Activated naive CD8-positive, alpha-beta T cell treated with anti-CD3 and anti-CD28 coated beads, Interleukin-2, amount 10 ng/mL, durations not matched to agents 7 days and 5 days (primary cell): Measurements from ENCODE around the gene COPZ2. TPM values are rescaled to one million over a fixed set of nuclear protein-coding genes. Genes with fewer than 3 reads are reported as not detected.
"Not testable (repeated sequence)": the region's sequence is repeated elsewhere in the genome, so short reads cannot be mapped to it uniquely, and the experiment has no call there.

Experiments used
- ATAC-seq: fragments of 150-1000 bp; cut with Tn5 transposase; one replicate; pipeline ENCODE4 v1.10.0; 2021; ENCODE audit warnings: low read depth, moderate library complexity
- POLR2A ChIA-PET: fragments of 350-600 bp; sonication (Branson Sonifier 250); formaldehyde crosslinking; loops from one replicate; lab custom pipeline; 2021; ENCODE audit warnings: antibody characterized with exemption; lab: Charles Lee
- DNase-seq: peaks from one replicate; pipeline ENCODE4 v3.0.0; 2021
- H3K27ac Mint-ChIP-seq: one replicate; pipeline ENCODE4 v1.8.0; 2022; ENCODE audit warnings: mild to moderate bottlenecking, mixed read lengths
- H3K27me3 Mint-ChIP-seq: one replicate; pipeline ENCODE4 v1.8.0; 2022; ENCODE audit warnings: mild to moderate bottlenecking, moderate library complexity, mixed read lengths
- H3K36me3 Mint-ChIP-seq: one replicate; pipeline ENCODE4 v1.8.0; 2021; ENCODE audit warnings: mild to moderate bottlenecking, mixed read lengths
- H3K4me1 Mint-ChIP-seq: one replicate; pipeline ENCODE4 v1.8.0; 2021; ENCODE audit warnings: mixed read lengths
- H3K4me3 Mint-ChIP-seq: one replicate; pipeline ENCODE4 v1.8.0; 2022; ENCODE audit warnings: mild to moderate bottlenecking, moderate library complexity, mixed read lengths
- H3K9me3 Mint-ChIP-seq: one replicate; pipeline ENCODE4 v1.8.0; 2021; ENCODE audit warnings: mixed read lengths
- total RNA-seq, 2 experiments: library from RNA; stranded (reverse); gene quantifications; one replicate each; pipeline ENCODE4 v1.2.3, GENCODE V29; 2021

COPZ2 gene, protein sequence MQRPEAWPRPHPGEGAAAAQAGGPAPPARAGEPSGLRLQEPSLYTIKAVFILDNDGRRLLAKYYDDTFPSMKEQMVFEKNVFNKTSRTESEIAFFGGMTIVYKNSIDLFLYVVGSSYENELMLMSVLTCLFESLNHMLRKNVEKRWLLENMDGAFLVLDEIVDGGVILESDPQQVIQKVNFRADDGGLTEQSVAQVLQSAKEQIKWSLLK
- 1 to 10 TPM; 6.1 to 8.8 TPM for total RNA-seq

GRCh38 chr17:48037036-48037837 lies at the start of gene COPZ2:
COPZ2 (minus strand) TSS chr17:48037797; CDS start chr17:48037777, 20 bp downstream.
- Mint-ChIP-seq H3K4me3 (peak within 1 kb of the TSS; percentile 94), H3K27ac (peak within 1 kb of the TSS; percentile 80), H3K27me3 (peaks cover 29% of the 10 kb centered on the region), H3K4me1 (peaks cover 13% of the 10 kb centered on the region), H3K9me3 (no peaks in the 10 kb centered on the region), H3K36me3 (peaks cover 2% of the 10 kb centered on the region)
- POLR2A ChIA-PET, result interaction anchor here (1.0 to 3.4 kb wide), 2 partner anchors 10 to 11 kb away, joined by 3 to 20 read pairs; partner anchors contain the start of gene NFE2L1
- ATAC-seq, result peak; percentile 91
- peak; percentile 72 for DNase-seq

DNA sequence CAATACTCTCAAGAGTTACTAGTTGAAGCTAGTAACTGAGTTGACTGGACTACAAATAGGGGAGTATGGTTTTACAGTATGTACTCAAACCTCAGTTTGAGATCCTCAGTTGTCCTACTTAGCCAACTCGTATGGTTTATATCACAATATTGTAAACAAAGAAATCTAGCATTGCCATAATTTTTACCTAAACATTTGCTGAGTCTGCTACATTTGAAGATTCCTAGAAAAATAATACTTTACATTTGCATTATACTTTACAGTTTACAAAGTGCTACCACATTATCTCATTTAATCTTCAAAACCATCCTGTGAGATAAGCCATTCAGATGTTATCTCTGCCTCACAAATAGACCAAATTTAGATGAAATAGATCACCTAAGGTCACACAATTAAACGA lies 47.3 kb upstream of the COPZ2 start:
- ATAC-seq, result no peak
- Mint-ChIP-seq H3K4me3 (no peak overlapping the region), H3K36me3 (no peaks in the 10 kb centered on the region), H3K9me3 (no peaks in the 10 kb centered on the region), H3K4me1 (peaks cover 6% of the 10 kb centered on the region), H3K27ac (no peak overlapping the region), H3K27me3 (no peaks in the 10 kb centered on the region)
- no peak for DNase-seq
- POLR2A ChIA-PET, result interaction anchor here (0.7 to 1.4 kb wide), 2 partner anchors 28 to 40 kb away, joined by 3 read pairs; no protein-coding TSS in a partner anchor

- DNase-seq (no peak), ATAC-seq (no peak)
- POLR2A ChIA-PET, result interaction anchor here (0.6 to 1.7 kb wide), 5 partner anchors 8 to 628 kb away, joined by 3 to 5 read pairs (median 3); no protein-coding TSS in a partner anchor
- Mint-ChIP-seq H3K27me3 (no peaks in the 10 kb centered on the region), H3K4me3 (no peak overlapping the region), H3K9me3 (no peaks in the 10 kb centered on the region), H3K36me3 (peaks cover under 1% of the 10 kb centered on the region), H3K27ac (no peak overlapping the region), H3K4me1 (peaks cover 6% of the 10 kb centered on the region)
These were observed 44.3 kb upstream of the COPZ2 start for GRCh38 chr17:48081858-48082257.

- not testable (repeated sequence) for H3K36me3 Mint-ChIP-seq, H3K4me3 Mint-ChIP-seq, H3K27me3 Mint-ChIP-seq, H3K9me3 Mint-ChIP-seq, ATAC-seq, H3K4me1 Mint-ChIP-seq, DNase-seq, H3K27ac Mint-ChIP-seq
- POLR2A ChIA-PET, result interaction anchor here (0.7 kb wide), 1 partner anchor 31 kb away, joined by 3 read pairs; no protein-coding TSS in a partner anchor
These were observed 39.6 kb upstream of the COPZ2 start for GRCh38 chr17:48077152-48077551.

- H3K4me1 Mint-ChIP-seq, result no peaks in the 10 kb centered on the region
- DNase-seq (peak; percentile 50), ATAC-seq (peak; percentile 65)
- peaks cover 4% of the 10 kb centered on the region for H3K36me3 Mint-ChIP-seq
- POLR2A ChIA-PET, result interaction anchor here (1.2 to 1.9 kb wide), 3 partner anchors 47 to 104 kb away, joined by 3 to 6 read pairs (median 4); partner anchors contain the start of gene CDK5RAP3
- H3K27ac Mint-ChIP-seq, result no peak overlapping the region
- no peaks in the 10 kb centered on the region for H3K9me3 Mint-ChIP-seq
- H3K4me3 Mint-ChIP-seq, result no peak overlapping the region
- no peaks in the 10 kb centered on the region for H3K27me3 Mint-ChIP-seq
These were observed 36.9 kb upstream of the COPZ2 start for GRCh38 chr17:48074322-48075081.

GRCh38 chr17:48073566-48074094 lies 36.0 kb upstream of the COPZ2 start:
- H3K27me3 Mint-ChIP-seq, H3K4me3 Mint-ChIP-seq, ATAC-seq, H3K9me3 Mint-ChIP-seq, H3K36me3 Mint-ChIP-seq, H3K4me1 Mint-ChIP-seq, H3K27ac Mint-ChIP-seq, DNase-seq: not testable (repeated sequence)
- POLR2A ChIA-PET, result interaction anchor here (1.0 to 1.9 kb wide), 4 partner anchors 18 to 103 kb away, joined by 3 to 6 read pairs (median 4); partner anchors contain the start of gene CDK5RAP3

DNA sequence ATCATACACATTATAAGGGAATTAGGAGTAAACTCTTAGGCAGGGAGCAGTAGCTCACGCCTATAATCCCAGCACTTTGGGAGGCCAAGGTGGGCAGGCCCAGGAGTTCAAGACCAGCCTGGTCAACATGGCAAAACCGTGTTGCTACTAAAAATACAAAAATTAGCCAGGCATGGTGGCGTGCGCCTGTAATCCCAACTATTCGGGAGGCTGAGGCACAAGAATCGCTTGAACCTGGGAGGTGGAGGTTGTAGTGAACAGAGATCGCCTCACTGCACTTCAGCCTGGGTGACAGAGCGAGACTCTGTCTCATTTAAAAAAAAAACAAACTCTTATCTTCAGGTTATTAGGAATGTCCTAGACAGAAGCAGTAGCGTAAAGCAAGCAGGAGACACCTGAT lies 35.2 kb upstream of the COPZ2 start:
- not testable (repeated sequence) for H3K36me3 Mint-ChIP-seq, DNase-seq, H3K27ac Mint-ChIP-seq, H3K4me1 Mint-ChIP-seq, H3K9me3 Mint-ChIP-seq, ATAC-seq, H3K4me3 Mint-ChIP-seq, H3K27me3 Mint-ChIP-seq
- POLR2A ChIA-PET, result interaction anchor here (1.9 kb wide), 1 partner anchor 46 kb away, joined by 6 read pairs; no protein-coding TSS in a partner anchor

GRCh38 chr17:48071654-48072053 lies 34.1 kb upstream of the COPZ2 start:
- Mint-ChIP-seq H3K9me3 (no peaks in the 10 kb centered on the region), H3K36me3 (peaks cover 2% of the 10 kb centered on the region), H3K4me1 (no peaks in the 10 kb centered on the region), H3K4me3 (no peak overlapping the region), H3K27ac (no peak overlapping the region), H3K27me3 (no peaks in the 10 kb centered on the region)
- POLR2A ChIA-PET, result interaction anchor here (0.7 kb wide), 1 partner anchor 60 kb away, joined by 5 read pairs; no protein-coding TSS in a partner anchor
- no peak for DNase-seq
- no peak for ATAC-seq

GRCh38 chr17:48070195-48070594 lies 32.6 kb upstream of the COPZ2 start:
- H3K27ac Mint-ChIP-seq, result no peak overlapping the region
- no peak overlapping the region for H3K4me3 Mint-ChIP-seq
- no peaks in the 10 kb centered on the region for H3K4me1 Mint-ChIP-seq
- peaks cover 3% of the 10 kb centered on the region for H3K36me3 Mint-ChIP-seq
- no peaks in the 10 kb centered on the region for H3K9me3 Mint-ChIP-seq
- POLR2A ChIA-PET, result no interaction called here
- DNase-seq (no peak), ATAC-seq (no peak)
- no peaks in the 10 kb centered on the region for H3K27me3 Mint-ChIP-seq

DNA sequence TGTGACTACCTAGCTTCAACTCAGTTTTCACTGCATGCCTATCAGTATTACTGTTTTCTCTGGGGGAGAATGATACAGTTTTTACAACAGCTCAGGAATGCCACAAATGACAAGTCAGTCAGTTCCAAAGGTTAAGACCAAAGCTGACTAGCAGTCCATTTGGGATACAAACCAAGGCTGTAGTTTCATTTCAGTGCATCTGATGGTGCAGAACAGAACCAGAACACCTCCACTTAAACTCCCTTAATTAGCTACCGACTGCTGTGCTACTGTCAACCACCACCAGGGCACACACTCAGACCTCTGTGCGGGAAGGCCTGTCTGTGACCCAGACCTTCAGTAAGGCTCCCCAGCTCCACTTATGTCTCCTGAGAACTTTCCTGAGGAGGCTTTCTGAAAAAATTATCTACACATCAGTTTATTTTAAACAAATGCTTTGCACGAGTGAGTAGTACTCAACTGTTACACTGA lies 30.9 kb upstream of the COPZ2 start:
- no peak for ATAC-seq
- peaks cover 6% of the 10 kb centered on the region for H3K36me3 Mint-ChIP-seq
- no peaks in the 10 kb centered on the region for H3K9me3 Mint-ChIP-seq
- H3K4me3 Mint-ChIP-seq, result no peak overlapping the region
- H3K4me1 Mint-ChIP-seq, result peaks cover 1% of the 10 kb centered on the region
- DNase-seq, result no peak
- no peaks in the 10 kb centered on the region for H3K27me3 Mint-ChIP-seq
- no peak overlapping the region for H3K27ac Mint-ChIP-seq
- POLR2A ChIA-PET, result interaction anchor here (0.8 kb wide), 2 partner anchors 10 to 19 kb away, joined by 3 read pairs; no protein-coding TSS in a partner anchor

- H3K27ac Mint-ChIP-seq, H3K36me3 Mint-ChIP-seq, H3K4me3 Mint-ChIP-seq, DNase-seq, H3K9me3 Mint-ChIP-seq, H3K4me1 Mint-ChIP-seq, H3K27me3 Mint-ChIP-seq, ATAC-seq: not testable (repeated sequence)
- POLR2A ChIA-PET, result interaction anchor here (0.8 to 2.7 kb wide), 2 partner anchors 9 to 19 kb away, joined by 3 to 8 read pairs; partner anchors contain the start of gene NFE2L1
These were observed 30.2 kb upstream of the COPZ2 start for GRCh38 chr17:48067808-48068207.

DNA sequence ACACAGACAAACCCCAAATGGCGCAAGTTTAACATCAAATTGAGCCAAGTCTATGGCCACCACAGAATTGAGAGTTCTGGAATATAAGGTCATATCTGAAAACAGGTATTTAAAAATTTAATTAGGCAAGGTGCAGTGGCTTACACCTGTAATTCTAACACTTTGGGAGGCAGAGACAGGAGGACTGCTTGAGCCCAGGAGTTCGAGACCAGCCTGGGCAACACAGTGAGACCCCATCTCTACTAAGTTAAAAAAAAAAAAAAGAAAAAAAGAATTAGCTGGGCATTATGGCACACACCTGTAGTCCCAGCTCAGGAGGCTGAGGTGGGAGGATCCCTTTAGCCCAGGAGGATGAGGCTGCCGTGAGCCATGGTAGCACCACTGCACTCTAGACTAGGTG lies 29.6 kb upstream of the COPZ2 start:
- DNase-seq (no peak), ATAC-seq (no peak)
- Mint-ChIP-seq H3K27me3 (no peaks in the 10 kb centered on the region), H3K27ac (no peak overlapping the region), H3K4me3 (no peak overlapping the region), H3K9me3 (no peaks in the 10 kb centered on the region), H3K36me3 (peaks cover 8% of the 10 kb centered on the region), H3K4me1 (peaks cover 1% of the 10 kb centered on the region)
- POLR2A ChIA-PET, result interaction anchor here (2.7 kb wide), 1 partner anchor 19 kb away, joined by 8 read pairs; the partner anchor contains the start of gene NFE2L1
